GM19463 (cell line): Measurements from ENCODE around the gene TRNT1.

Experiments
- ATAC-seq: cut with Tn5 transposase; IDR thresholded peaks from one replicate; pipeline ENCODE4 v1.9.1; 2021; ENCODE audit warnings: mild to moderate bottlenecking, moderate library complexity; ENCODE audit not compliant: unreplicated experiment

The TRNT1 gene

DNA sequence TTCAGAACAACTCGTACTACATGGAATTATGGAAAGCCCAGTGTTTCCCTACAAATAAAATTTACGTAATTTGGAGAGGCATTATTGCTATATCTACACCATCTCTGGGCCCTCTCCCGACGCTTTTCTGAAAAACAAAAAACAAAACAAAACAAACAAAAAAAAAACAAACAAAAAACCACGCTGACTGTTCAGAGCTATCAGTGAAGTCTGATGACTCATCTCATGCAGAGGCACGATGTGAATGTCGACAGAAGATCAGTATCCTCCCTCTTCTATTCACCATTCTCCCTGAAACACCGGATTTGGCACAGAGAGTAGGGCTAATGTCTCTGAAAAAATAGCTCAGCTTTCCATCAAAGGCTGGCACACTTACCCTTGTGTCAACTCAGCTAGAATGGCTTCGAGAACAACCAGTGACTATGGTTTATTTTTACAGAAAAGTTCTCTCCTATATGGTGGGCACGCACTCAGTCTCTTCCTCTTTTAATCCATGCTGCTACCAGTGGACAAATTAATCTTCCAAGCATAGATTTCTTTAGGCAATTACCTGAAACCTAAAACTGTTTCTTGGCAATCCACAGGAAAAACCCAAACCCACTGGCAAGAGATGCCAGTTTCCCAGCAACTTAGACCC, 51.2 kb downstream of the TRNT1 start:
- no peak for ATAC-seq

DNA sequence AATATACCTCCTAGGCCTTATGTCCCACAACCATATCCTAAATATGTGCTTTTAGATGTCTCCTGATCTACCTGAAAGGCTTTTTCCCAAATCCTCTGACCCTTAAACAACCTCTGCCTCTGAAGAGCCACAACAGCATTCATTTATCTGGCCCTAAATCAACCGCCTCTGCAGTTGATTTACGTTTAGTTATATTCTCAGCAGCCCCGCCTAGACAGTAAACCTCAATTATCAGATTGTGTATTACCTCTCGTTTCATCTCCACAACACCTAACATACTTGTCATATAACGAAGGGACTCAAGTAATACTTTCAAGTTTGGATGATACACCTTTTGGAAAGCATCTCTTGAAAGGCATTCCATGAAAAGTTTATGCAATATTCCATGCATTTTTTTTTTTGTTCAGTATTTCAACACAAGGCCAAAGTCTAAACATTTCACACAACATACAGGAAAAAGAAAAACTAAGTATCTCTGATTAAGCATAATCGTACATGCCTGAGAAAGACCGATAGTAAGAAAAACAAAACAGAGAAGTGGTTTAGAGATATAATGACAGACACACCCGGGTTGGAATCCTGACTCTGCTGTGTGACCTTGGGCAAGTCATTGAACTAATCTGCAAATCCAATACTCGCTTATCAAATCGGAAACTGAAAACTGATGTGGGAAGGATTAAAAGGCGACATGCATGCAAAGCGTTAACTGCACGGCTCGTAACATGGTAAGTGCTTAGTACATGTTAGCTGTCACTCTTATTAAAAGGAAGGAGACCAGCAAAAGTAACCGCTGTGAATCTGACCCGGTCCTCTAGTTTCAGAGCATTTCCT, 52.0 kb downstream of the TRNT1 start:
- ATAC-seq = no peak

DNA sequence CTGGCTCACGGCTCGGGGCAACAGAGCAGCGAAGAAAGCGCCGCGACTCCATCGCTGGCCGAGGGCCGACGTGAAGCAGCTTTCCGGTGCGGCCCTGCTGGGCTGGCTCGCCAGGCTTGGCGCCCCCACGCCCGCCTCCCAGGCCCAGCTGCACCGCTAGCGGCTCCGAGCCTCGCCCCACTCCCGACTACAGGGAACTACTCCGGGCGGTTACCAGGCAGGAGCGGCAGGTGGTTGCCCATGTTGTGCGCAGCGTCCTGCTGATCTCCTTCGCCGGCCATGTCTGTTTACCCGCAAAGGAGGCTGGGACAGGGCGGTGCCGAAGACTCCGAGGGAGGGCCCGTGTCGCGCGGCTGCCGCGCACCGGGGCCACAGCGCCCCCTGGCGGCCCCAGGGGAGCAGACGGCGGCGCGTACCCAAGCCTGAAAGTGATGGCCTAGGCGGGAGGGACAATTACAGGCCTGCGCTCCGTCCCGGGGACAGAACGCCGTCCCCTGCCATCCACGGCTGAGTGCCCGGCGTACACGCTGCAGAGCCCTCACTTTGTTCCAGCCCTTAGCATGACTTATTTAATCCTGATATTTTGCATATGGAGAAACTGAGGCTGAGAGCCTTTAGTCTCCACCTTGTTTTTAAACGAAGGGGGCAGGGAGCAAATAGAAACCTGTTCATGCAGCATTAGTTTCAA, 52.8 kb downstream of the TRNT1 start, which contains the start of gene CRBN:
Gene CRBN, minus strand, starts transcription at position 285 of the 688 bp plus-strand sequence. Its CDS starts 4 bp downstream, at position 281.
- ATAC-seq = peak; percentile 99

GRCh38 chr3:3180456-3180855, 53.7 kb downstream of the TRNT1 start:
- no peak for ATAC-seq

DNA sequence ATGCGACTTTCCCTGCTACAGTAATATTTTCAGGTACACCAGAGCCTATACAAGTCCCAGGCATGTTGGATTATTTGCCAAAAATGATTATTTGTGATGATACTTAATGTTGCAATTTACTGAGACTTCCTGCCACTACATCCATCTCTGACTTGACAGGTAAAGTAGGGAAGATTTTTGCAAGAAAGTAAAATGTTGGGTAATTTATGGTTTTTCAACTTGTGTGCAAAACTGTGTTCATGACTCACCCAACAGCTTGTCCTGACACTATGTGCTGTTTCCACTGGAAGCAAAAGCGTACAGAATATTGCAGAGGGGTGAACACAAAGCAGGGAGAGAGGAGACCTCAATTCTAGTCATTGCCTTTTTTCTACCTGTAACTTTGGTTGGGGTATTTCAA, 58.1 kb downstream of the TRNT1 start:
- no peak for ATAC-seq

- ATAC-seq = no peak
Observed at GRCh38 chr3:3189102-3189727, 62.5 kb downstream of the TRNT1 start.

DNA sequence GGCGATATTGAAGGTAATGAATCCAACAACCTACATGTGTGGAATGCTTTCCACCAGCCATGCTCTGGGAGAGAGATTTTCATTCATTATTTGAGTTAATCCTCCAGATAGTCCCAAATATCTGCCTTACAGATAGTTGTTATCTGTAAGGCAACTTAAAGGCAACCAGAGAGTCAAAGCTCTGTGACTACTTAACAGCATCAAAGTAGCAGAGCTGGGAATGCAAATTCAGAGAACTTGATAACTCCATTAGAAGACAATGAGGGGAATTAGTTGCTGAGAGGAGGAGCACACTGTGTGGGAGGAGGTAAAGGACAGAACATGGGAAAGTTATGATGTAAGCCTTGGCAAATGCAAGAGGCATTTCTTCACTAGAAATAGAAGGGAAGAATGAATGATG, 63.2 kb downstream of the TRNT1 start:
- no peak for ATAC-seq

DNA sequence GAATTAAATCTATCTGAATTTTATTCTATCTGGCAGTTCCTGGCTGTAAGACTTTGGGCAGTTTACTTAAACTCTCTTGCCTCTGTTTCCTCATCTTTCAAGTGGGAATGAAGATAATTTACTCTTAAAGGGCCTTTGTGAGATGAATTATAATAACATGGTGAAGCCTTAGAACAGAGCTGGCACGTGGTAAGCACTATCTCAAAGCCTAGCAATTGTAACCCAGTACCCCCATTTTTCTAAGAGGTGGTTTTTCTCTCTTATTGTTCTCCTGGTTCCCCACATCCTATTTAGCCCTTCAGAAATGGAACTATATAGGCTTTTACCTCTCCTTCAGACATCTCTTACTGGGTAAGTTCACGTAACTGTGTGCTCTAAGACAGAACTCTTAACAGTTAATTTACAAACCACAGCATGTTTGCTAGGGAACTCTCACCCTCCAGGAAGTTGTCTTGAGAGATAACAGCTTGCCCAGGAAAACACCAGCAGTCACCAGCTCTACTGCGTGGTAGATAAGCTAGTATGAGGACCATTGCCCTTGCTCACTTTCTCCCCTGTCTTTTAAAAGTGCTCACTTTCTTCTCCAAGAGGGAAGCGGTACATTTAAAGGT, 65.0 kb downstream of the TRNT1 start:
- ATAC-seq = no peak

DNA sequence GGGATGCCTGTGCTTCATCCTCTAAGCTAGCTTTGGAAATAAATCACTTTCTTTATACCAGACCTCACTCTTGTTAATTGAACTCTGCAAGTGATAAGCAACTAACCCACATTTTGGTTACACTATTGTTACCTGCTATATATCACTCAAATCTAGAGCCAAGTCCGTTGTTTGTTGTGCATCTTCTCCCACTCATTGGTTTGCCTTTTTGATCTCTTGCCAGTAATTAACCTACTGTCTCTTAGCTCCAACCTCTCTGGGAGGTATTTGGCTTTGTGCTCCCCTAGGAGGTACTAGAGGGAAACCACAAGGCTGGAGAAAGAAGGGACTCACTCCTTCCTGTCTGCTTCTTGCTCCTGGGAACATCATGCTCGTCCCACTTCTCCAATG, 65.5 kb downstream of the TRNT1 start:
- ATAC-seq = no peak

- ATAC-seq = no peak
Observed at GRCh38 chr3:3194861-3195260, 68.1 kb downstream of the TRNT1 start.

- no peak for ATAC-seq
Observed at GRCh38 chr3:3196148-3196861, 69.6 kb downstream of the TRNT1 start.
